Upper lobe of left lung (tissue), 6 donors: ENCODE measurements around the gene HNRNPUL1. TPM values are rescaled to one million over a fixed set of nuclear protein-coding genes. Genes with fewer than 3 reads are reported as not detected.

ENCODE experiments used
- ATAC-seq, 2 donors: fragments of 200-7000 bp; cut with Tn5 transposase; one replicate each; pipeline ENCODE4 v1.9.1; 2022; ENCODE audit warnings: mild to moderate bottlenecking in 2 of 2, moderate library complexity in 2 of 2; ENCODE audit not compliant: low FRiP score in 2 of 2
- DNase-seq, 2 donors: peaks; one replicate each; pipeline ENCODE4 v3.0.0-alpha.2; 2019 to 2020
- H3K27ac ChIP-seq, 4 donors: fragments of 200-600 bp; sonication (generic); one replicate each; pipeline ENCODE4 v1.5.1; 2016 to 2019
- H3K27me3 ChIP-seq, 4 donors: fragments of 200-600 bp; sonication (generic); one replicate each; pipeline ENCODE4 v1.5.1; 2017 to 2019
- H3K36me3 ChIP-seq, 4 donors: fragments of 200-600 bp; sonication (generic); one replicate each; pipeline ENCODE4 v1.5.1; 2016 to 2019
- H3K4me1 ChIP-seq, 4 donors: fragments of 200-600 bp; sonication (generic); one replicate each; pipeline ENCODE4 v1.5.1; 2018 to 2019
- H3K4me3 ChIP-seq, 4 donors: fragments of 200-600 bp; sonication (generic); one replicate each; pipeline ENCODE4 v1.5.1; 2017 to 2019; ENCODE audit warnings: mild to moderate bottlenecking in 2 of 4, moderate library complexity in 1 of 4
- H3K9me3 ChIP-seq, 4 donors: fragments of 200-600 bp; sonication (generic); one replicate each; pipeline ENCODE4 v1.5.1; 2018 to 2019
- CTCF ChIP-seq, 6 experiments: fragments of 450-650 bp in 4 of 6; fragments of 200-600 bp in 2 of 6; sonication (generic) in 2 of 6; IDR thresholded peaks; one replicate each; pipeline ENCODE4 v1.5.1; 2016 to 2019; ENCODE audit warnings: antibody characterized with exemption in 6 of 6
- EP300 ChIP-seq, 4 donors: sonication (generic); formaldehyde crosslinking; IDR thresholded peaks; one replicate each; pipeline ENCODE4 v1.5.1; 2017; ENCODE audit warnings: antibody characterized with exemption in 4 of 4, control low read depth in 2 of 4
- POLR2A ChIP-seq, 4 donors: fragments of 450-650 bp; IDR thresholded peaks; one replicate each; pipeline ENCODE4 v1.5.1; 2016 to 2017; ENCODE audit warnings: antibody characterized with exemption in 4 of 4, mild to moderate bottlenecking in 2 of 4
- POLR2AphosphoS5 ChIP-seq, 2 donors: sonication (generic); formaldehyde crosslinking; IDR thresholded peaks; one replicate each; pipeline ENCODE4 v1.5.1; 2017; ENCODE audit warnings: antibody characterized with exemption in 2 of 2
- WGBS, 2 donors: methylation state at CpG; one replicate each; pipeline ENCODE4 v1.1.5; 2017 to 2018; 5-methylcytosine and 5-hydroxymethylcytosine counted together
- total RNA-seq, 6 donors: library from RNA; depleted of rRNA in 4 of 6; stranded (reverse); fragments of >200 nt in 4 of 6; gene quantifications; one replicate each; pipeline versions ENCODE4 v1.1.0 to v1.2.1, GENCODE V29; 2016 to 2021
- donor health status: DM: no; HTN: no; CAD: no; lungs with moderate emphysema.
- donor health status: DM: no; HTN: yes; CAD: no; lungs with severe emphysema.

HNRNPUL1 gene
- total RNA-seq, 6 donors from 2014 or later = 152 to 351 (median 211) TPM

- Histone ChIP-seq H3K36me3 (peaks cover 37 to 100% (median 66%) of the 10 kb centered on the region in 4 donors), H3K27ac (peak overlapping the region; percentile 79 to 86 (median 83)), H3K9me3 (no peaks in the 10 kb centered on the region), H3K4me1 (peaks cover 41 to 67% (median 53%) of the 10 kb centered on the region in 4 donors), H3K27me3 (no peaks in the 10 kb centered on the region), H3K4me3 (no peak overlapping the region)
- no peak for DNase-seq
- ATAC-seq = no peak
- 49 to 73% methylated on average over 2 of the region's 2 CpGs for WGBS, 2 donors
- TF ChIP-seq POLR2AphosphoS5 (IDR thresholded peaks at IDR 0.05) = no peak
- no peak for TF ChIP-seq POLR2A (IDR thresholded peaks at IDR 0.05)
- no peak for TF ChIP-seq CTCF (IDR thresholded peaks at IDR 0.05)
- no peak for TF ChIP-seq EP300 (IDR thresholded peaks at IDR 0.05)
These were observed 32.3 kb downstream of the HNRNPUL1 start for GRCh38 chr19:41296433-41296871.

GRCh38 chr19:41297628-41298347 lies 33.6 kb downstream of the HNRNPUL1 start:
- Histone ChIP-seq H3K27ac (peak overlapping the region; percentile 79 to 86 (median 83)), H3K4me3 (no peak overlapping the region), H3K9me3 (no peaks in the 10 kb centered on the region), H3K27me3 (no peaks in the 10 kb centered on the region), H3K36me3 (peaks cover 23 to 98% (median 63%) of the 10 kb centered on the region in 4 donors), H3K4me1 (peaks cover 41 to 67% (median 53%) of the 10 kb centered on the region in 4 donors)
- peak in 1 of 2 donors; percentile 2 for ATAC-seq
- DNase-seq = no peak
- WGBS, 2 donors = 55 to 65% methylated on average over 5 to 7 of the region's 7 CpGs
- TF ChIP-seq POLR2A (IDR thresholded peaks at IDR 0.05) (no peak), POLR2AphosphoS5 (IDR thresholded peaks at IDR 0.05) (no peak), EP300 (IDR thresholded peaks at IDR 0.05) (peak in 1 of 4 donors; percentile 6), CTCF (IDR thresholded peaks at IDR 0.05) (no peak)

- peaks cover 41 to 67% (median 53%) of the 10 kb centered on the region in 4 donors for H3K4me1 ChIP-seq
- H3K9me3 ChIP-seq = no peaks in the 10 kb centered on the region
- H3K27ac ChIP-seq = peak overlapping the region; percentile 79 to 86 (median 83)
- TF ChIP-seq CTCF (IDR thresholded peaks at IDR 0.05) = no peak
- peak in 2 of 4 donors; percentile 38 to 74 for TF ChIP-seq POLR2A (IDR thresholded peaks at IDR 0.05)
- peak in 2 of 4 donors; percentile 9 to 35 for TF ChIP-seq EP300 (IDR thresholded peaks at IDR 0.05)
- TF ChIP-seq POLR2AphosphoS5 (IDR thresholded peaks at IDR 0.05) = peak; percentile 53 to 55
- DNase-seq (peak; percentile 84), ATAC-seq (peak; percentile 91)
- H3K27me3 ChIP-seq = no peaks in the 10 kb centered on the region
- WGBS, 2 donors = 22 to 28% methylated on average over 4 of the region's 4 CpGs
- H3K36me3 ChIP-seq = peaks cover 17 to 98% (median 64%) of the 10 kb centered on the region in 4 donors
- no peak overlapping the region for H3K4me3 ChIP-seq
These were observed 34.3 kb downstream of the HNRNPUL1 start for GRCh38 chr19:41298348-41298964.

- no peak overlapping the region for H3K4me3 ChIP-seq
- ATAC-seq (peak in 1 of 2 donors; percentile 47), DNase-seq (peak in 1 of 2 donors; percentile 56)
- peaks cover 41 to 66% (median 54%) of the 10 kb centered on the region in 4 donors for H3K4me1 ChIP-seq
- H3K27ac ChIP-seq = peak overlapping the region; percentile 79 to 86 (median 83)
- no peaks in the 10 kb centered on the region for H3K9me3 ChIP-seq
- 48 to 56% methylated on average over 10 of the region's 10 CpGs for WGBS, 2 donors
- no peaks in the 10 kb centered on the region for H3K27me3 ChIP-seq
- peaks cover 10 to 98% (median 64%) of the 10 kb centered on the region in 4 donors for H3K36me3 ChIP-seq
- TF ChIP-seq EP300 (IDR thresholded peaks at IDR 0.05) = peak in 2 of 4 donors; percentile 62 to 94
- no peak for TF ChIP-seq POLR2A (IDR thresholded peaks at IDR 0.05)
- TF ChIP-seq POLR2AphosphoS5 (IDR thresholded peaks at IDR 0.05) = peak in 1 of 2 donors; percentile 83
- TF ChIP-seq CTCF (IDR thresholded peaks at IDR 0.05) = no peak
These were observed 35.0 kb downstream of the HNRNPUL1 start for GRCh38 chr19:41299046-41299754.
